GM19238 (cell line): ENCODE data around the gene GPR180.

Experiments used
- DNase-seq: peaks from one replicate; pipeline ENCODE4 v3.0.0; 2011; ENCODE audit warnings: low spot score; ENCODE audit not compliant: insufficient read length

GPR180 gene

DNA sequence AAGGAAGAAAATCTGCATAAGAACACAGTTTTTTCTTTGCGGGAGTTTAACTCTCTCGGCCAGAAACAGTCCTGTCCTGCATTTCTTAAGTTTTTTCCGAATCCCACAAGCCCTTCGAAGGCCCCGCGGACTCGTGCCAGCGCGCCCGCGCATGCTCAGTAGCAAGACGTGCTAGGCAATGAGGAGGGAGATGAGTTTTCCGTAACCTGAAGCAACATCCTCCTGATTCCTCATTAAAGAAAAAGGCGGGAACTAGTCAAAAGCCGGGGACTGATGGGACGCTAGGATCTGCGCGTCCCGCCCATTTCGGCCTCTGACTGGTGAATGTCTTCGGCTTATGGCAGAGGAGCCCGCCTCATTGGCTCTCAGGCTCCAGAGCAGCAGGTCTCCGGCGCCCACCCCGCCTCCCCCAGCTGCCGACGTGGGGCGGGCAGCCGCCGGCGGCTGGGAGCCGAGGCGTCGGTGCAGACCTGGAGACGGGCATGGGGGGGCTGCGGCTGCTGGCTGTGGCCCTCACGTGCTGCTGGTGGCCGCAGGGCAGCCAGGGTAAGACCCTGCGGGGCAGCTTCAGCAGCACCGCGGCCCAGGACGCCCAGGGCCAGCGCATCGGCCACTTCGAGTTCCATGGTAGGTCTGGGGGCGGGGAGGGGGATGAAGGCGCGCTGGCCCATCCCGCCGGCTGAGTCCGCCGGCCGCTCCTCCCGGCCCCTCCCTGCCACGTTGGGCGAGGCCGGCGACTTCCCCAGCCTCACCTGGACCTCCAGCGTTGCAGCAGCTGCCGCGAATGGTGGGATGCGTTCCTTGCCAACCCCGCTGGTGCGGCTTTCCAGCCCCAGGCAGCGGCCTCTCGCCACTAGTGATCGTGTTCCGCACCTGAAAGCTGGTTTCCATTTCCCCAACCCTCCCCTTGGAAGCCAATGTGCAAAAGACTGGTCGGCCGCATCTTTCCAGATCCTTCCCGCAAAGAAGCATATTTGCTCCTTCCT is at the start of gene GPR180:
Gene GPR180 (plus strand): TSS at position 412 of the 986 bp plus-strand sequence. CDS start 71 bp downstream, at position 483.
- peak; percentile 89 for DNase-seq

DNA sequence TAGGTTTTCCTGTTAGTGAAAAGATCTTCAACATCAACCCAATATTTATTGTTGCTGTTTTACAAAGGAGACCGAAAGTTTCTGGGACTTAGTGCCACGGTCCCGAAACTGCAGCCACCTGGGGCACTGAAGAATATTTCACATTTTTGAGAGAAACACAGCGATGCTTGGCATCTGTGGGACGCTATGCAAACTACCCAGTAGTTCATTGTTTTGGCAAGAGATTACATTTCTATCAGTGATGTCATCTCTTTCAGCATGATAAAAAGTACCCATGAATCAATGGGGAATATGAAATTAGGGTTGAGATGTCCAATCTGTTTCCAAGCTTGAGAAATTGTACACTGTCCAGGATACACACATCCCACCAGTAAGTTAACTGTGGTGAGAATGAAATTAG is 49.6 kb upstream of the GPR180 start:
- DNase-seq, result no peak

DNA sequence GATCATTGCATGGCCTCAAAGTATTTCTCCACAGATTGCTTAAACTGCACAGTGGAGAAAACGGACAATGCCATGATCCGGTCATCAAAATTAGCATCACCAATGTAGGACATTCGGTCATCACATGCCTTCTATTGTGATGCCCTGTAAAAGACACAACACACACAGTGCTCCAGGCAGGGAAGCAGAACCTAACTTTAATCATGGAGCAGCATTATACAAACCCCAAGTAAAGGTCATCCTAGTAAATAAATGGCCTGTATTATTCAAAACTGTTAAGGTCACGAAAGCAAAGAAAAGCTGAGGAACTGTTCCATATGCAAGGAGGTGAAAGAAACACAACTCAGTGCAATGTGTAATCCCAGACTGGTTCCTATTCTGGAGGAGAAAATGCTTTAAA is 47.9 kb upstream of the GPR180 start:
- no peak for DNase-seq

GRCh38 chr13:94556041-94556440 is 45.6 kb upstream of the GPR180 start:
- no peak for DNase-seq

DNA sequence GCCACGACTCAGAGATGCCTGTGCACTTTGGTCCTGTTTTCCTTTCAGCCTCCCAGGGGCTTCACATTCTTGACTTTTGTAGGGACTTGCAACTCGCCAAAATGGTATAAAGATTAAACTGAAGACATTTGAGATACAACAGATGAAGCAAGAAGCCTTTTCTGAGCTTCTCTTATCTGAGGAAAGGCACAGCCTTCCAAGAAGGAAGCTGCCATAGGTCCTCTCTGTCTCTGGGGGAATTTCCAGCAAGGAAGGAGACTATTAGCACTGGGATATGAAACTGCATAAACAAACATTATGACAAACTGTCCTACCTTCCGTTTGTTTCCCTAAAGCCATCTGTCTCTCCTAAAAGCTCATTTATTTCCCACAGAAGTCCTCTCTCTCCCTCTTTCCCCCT is 45.0 kb upstream of the GPR180 start:
- DNase-seq, result no peak

DNA sequence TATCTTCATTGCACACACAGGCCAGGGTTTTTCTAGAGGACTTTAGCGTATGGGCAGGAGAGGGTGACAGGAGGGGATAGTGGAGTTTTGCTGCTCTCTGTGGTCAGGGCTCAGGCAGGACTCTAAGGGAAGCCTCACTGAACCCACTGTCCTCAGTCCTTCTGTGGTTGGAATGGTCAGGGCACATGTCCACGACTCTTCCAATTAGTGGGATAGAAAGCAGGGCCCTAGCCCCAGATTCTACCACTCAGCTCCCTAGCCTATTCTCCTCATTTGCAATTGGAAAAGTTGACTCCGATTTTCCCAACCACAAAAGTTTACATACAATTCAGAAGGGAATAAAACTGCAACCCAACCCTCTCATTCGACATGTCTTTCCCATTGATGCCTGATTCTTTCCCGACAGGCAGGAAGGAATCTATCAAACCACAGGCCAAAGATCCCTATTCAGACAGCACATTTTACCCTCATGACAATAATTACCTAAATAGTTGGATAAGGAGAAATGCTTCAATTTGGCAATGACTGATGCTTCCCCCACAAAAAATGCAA is 43.9 kb upstream of the GPR180 start:
- no peak for DNase-seq

GRCh38 chr13:94558716-94559115 is 42.9 kb upstream of the GPR180 start:
- DNase-seq, result no peak

DNA sequence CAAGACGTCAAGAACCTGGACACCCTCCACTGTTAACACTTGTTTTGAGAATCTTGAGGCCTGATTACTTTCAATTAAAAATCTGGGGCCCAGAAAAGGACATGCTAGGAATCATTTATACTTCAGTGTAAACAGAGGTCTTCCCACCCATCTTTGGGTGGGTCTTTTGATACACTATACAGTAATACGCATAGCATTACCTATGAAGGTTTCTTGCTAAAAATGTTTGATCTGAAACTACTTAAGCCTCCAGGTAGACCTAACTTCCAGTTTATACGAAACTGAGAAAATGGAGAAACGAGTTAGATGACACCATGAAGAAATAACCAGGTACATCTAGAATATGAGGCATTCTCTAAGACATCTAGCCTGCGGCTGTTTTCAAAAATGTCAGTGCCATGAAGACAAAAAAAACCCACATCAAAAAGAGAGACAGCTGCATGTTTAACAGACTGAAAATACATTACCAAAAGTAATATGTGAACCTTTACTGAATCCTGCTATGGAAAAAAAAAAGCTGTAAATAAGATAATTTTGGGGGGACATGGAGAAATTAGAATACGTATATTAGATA is 42.3 kb upstream of the GPR180 start:
- DNase-seq, result no peak

DNA sequence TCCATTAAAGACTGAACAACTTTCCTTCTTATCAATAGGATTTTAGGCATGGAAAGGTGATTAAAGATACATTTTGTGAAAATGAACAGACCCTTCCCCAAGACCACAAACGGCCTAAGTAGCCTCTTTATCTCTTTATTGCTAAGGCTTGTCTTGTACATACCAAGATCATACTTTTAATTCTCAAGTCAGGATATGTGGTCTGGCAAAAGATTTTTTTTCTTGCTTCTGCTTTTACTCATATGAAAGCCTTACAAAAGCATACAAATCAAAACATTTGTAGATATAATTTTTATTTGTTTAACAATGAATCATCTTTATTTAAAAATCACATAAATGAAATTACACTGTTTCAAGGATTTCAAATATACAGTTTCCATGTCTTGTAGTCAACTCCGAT is 41.5 kb upstream of the GPR180 start:
- DNase-seq, result no peak

DNA sequence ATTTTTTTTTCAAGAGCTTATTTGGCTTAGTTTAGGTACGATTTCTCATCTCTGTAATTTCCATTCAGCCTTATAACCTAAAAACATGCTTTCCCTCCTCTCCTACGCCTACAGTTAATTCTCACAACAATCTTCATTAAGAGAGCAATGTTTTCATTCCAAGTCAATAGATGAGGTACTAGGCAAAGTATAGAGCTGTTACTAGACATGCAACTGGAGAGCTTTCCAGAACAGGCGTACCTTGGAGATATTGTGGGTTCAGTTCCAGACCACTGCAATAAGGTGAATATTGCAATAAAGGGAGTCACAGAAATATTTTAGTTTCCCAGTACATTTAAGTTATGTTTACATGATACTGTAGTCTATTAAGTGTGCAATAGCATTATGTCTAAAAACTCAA is 40.5 kb upstream of the GPR180 start:
- DNase-seq, result no peak

DNA sequence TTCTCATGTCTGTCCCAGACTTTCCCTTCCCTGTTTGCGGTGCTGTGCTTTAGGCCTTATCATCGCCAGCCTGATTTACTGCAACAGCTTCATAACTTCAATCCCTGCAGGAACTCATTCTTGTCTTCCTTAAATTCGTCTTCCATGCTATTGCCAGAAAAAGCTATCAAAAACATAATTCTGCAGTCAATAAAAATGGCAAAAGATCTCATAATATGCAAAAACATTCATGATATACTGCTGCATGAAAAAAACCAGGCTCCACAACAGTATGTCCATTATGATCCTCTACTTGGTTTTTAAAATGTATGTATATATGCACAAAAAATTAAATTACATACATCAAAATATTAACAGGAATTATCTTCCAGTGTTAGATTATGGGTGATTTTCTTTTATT is 34.1 kb upstream of the GPR180 start:
- no peak for DNase-seq

DNA sequence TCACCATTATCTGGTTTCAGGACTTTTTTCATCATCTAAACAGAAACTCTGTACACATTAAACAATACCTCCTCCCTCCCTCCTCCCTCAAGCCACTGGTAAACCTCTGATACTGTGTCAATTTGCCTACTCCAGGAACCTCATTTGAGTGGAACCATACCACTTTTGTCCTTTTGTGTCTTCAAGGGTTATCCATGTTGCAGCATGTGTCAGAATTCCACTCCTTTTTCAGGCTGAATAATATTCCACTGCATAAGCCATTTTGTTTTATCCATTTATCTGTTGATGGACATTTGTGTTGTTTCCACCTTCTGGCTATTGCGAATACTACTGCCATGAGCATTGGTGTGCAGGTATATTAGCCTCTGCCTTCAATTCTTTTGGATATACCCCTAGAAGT is 33.2 kb upstream of the GPR180 start:
- DNase-seq, result no peak

DNA sequence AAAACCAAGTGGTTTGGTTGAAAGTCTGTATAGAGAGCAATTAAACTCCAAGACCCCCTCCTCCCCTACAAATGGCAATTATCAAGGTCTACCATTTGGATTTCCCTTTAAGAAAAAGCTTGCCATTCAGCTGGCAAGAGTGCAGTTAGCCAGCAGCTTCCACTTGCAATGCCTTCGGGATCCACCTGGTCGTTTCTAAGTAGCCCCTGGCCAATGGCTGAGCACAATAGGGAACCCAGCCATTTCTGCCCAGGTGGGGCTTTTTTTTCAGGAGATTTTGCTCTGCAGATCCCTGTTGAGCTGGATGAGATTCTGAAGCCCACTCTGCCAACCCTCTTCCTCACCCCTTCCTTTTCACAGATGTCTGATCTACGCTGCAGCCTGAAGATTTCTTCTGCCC is 32.0 kb upstream of the GPR180 start:
- no peak for DNase-seq

DNA sequence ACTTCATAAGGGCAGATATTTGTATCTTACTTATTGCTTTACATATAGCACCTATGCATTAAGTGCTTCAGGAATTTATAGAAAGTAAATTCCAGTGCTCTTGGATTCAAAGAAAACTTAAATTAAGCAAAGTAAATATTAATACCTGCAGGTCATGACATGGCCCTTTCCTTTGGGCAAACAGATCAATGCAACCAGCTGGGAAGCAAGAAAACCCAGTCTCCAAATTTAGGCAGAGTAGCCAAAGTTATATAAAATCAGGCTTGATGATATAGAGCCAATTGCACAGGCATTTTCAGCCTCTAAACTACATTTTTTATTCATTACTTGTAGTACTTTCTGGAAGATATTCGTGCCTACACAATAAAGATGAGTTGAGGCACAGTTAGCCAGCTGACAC is 22.6 kb upstream of the GPR180 start:
- no peak for DNase-seq

DNA sequence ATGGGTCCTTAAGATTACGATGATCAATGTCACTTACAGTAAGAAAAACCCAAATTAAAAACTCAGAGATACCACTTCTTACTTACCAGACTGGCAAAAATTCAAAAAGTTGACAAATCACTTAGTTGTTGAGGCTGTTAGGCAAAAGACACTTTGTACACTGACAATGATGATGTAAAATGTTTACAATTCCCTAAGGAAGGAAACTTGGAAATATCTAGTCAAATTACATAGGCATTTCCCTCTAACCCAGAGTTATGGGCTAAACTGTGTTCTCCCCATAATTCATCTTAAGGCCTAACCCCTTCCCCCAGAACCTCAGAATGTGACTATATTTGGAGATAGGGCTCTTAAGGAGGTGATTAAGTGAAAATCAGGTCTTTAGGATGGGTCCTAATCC is 17.7 kb upstream of the GPR180 start:
- DNase-seq, result no peak

DNA sequence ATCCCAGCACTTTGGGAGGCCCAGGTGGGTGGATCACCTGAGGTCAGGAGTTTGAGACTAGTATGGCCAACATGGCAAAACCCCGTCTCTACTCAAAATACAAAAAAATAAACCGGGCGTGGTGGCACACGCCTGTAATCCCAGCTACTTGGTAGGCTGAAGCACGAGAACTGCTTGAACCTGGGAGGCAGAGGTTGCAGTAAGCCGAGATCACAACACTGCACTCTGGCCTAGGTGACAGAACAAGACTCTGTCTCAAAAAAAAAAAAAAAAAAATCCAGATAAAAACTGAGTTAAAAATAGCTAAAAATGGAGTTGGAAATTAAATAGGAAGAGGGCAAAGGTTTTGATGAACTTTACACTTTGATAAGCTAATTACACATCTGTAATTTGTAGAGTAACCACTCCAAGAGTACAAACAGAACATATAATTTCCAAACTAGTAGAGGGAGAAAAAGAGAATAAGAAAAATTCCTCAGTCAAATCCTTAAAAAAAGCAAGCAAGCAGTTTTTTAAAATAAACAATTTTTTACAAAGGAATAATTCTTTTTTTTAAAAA is 16.0 kb upstream of the GPR180 start:
- no peak for DNase-seq

DNA sequence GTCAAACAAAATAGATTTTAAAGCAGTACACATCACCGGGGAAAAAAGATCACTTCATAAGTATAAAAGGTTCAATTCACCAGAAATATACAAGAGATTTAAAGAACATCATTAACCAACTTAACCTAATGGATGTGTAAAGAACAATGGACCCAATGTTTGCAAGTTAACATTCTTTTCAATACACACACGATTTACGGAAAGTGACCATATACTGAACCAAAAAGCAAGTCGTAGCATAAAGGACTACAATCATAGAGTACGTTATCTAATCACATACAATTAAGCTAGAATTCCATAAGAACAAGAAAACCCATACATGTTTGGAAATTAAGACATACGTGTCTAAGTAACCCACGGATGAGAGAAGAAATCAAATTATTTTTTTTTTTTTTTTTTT is 15.3 kb upstream of the GPR180 start:
- no peak for DNase-seq

DNA sequence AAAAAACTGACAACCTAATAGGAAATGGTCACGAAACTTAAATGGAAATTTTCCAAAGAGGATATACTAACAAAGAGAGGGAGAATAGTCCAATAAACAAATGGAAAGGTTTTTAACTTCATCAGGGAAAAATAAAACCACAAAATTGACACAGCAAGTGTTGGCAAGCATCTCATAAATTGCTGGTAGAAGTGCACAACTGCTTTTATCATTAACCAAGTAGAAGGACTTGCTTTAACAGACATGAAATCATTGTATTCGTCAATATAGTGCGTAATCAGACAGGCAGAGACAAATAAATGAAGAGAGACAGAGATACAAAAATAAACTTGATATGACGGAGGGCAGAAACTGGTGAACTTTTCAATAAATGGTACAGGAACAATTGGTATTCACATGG is 13.1 kb upstream of the GPR180 start:
- DNase-seq, result no peak

- no peak for DNase-seq
These were observed 10.9 kb upstream of the GPR180 start for GRCh38 chr13:94590744-94591143.

GRCh38 chr13:94595001-94595949 is 6.4 kb upstream of the GPR180 start:
- DNase-seq, result peak; percentile 18

GRCh38 chr13:94595950-94596574 is 5.6 kb upstream of the GPR180 start, which contains the start of gene TGDS:
Gene TGDS, minus strand, starts transcription at chr13:94596152. Its CDS starts 16 bp downstream, at chr13:94596136.
- DNase-seq, result peak; percentile 78
